HG03060 (cell line): ENCODE data around the gene CREB1.

Experiments
- ATAC-seq: cut with Tn5 transposase; IDR thresholded peaks from one replicate; pipeline ENCODE4 v1.9.1; 2021; ENCODE audit warnings: low read depth, moderate number of reproducible peaks; ENCODE audit not compliant: unreplicated experiment

The CREB1 gene

GRCh38 chr2:207534417-207534816 lies 4.7 kb downstream of the CREB1 start:
- ATAC-seq = no peak

- no peak for ATAC-seq
These were observed 9.7 kb downstream of the CREB1 start for GRCh38 chr2:207539470-207539869.

- ATAC-seq = no peak
These were observed 10.7 kb downstream of the CREB1 start for GRCh38 chr2:207540431-207540830.

GRCh38 chr2:207541933-207542332 lies 12.2 kb downstream of the CREB1 start:
- ATAC-seq = no peak

GRCh38 chr2:207543272-207543671 lies 13.5 kb downstream of the CREB1 start:
- no peak for ATAC-seq

- no peak for ATAC-seq
These were observed 17.1 kb downstream of the CREB1 start for GRCh38 chr2:207546822-207547221.

GRCh38 chr2:207549145-207549544 lies 19.4 kb downstream of the CREB1 start:
- ATAC-seq = no peak

- ATAC-seq = no peak
These were observed 28.3 kb downstream of the CREB1 start for GRCh38 chr2:207558079-207558491.

GRCh38 chr2:207561386-207562080 lies 31.8 kb downstream of the CREB1 start:
- no peak for ATAC-seq

GRCh38 chr2:207565736-207566500 lies 36.2 kb downstream of the CREB1 start:
- ATAC-seq = no peak

- ATAC-seq = no peak
These were observed 37.9 kb downstream of the CREB1 start for GRCh38 chr2:207567671-207568070.

- ATAC-seq = no peak
These were observed 41.6 kb downstream of the CREB1 start for GRCh38 chr2:207571370-207571769.

GRCh38 chr2:207584952-207585351 lies 55.2 kb downstream of the CREB1 start:
- no peak for ATAC-seq

GRCh38 chr2:207587305-207587704 lies 57.5 kb downstream of the CREB1 start:
- no peak for ATAC-seq

- ATAC-seq = no peak
These were observed 59.4 kb downstream of the CREB1 start for GRCh38 chr2:207589143-207589542.

- no peak for ATAC-seq
These were observed 63.5 kb downstream of the CREB1 start for GRCh38 chr2:207593277-207593676.

- ATAC-seq = no peak
These were observed 64.5 kb downstream of the CREB1 start for GRCh38 chr2:207594264-207594663.

- no peak for ATAC-seq
These were observed 65.0 kb downstream of the CREB1 start for GRCh38 chr2:207594731-207595130.

GRCh38 chr2:207599636-207600035 lies 69.9 kb downstream of the CREB1 start:
- ATAC-seq = no peak

- no peak for ATAC-seq
These were observed 70.5 kb downstream of the CREB1 start for GRCh38 chr2:207600231-207600630.

GRCh38 chr2:207601774-207602173 lies 72.0 kb downstream of the CREB1 start:
- ATAC-seq = no peak

GRCh38 chr2:207603486-207603885 lies 73.7 kb downstream of the CREB1 start:
- no peak for ATAC-seq
